ENCODE results near the gene MSANTD3. TPM values are rescaled to one million over a fixed set of nuclear protein-coding genes. Genes with fewer than 3 reads are reported as not detected.

Gene MSANTD3
- total RNA-seq, 1 donor, result 82.9 TPM

- no peak for DNase-seq (ENCODE audit: low read depth)
- no peak overlapping the region for H3K4me3 ChIP-seq (ENCODE audit: low read depth, low read length)
- no peak for TF ChIP-seq CTCF (IDR thresholded peaks at IDR 0.05; ENCODE audit: insufficient read depth, low read depth, low read length)
These were observed 59.7 kb downstream of the MSANTD3 start for GRCh38 chr9:100486479-100487176.

GRCh38 chr9:100488177-100488576 lies 61.2 kb downstream of the MSANTD3 start:
- no peak for TF ChIP-seq CTCF (IDR thresholded peaks at IDR 0.05; ENCODE audit: insufficient read depth, low read depth, low read length)
- no peak overlapping the region for H3K4me3 ChIP-seq (ENCODE audit: low read depth, low read length)
- DNase-seq (ENCODE audit: low read depth), result no peak

- TF ChIP-seq CTCF (IDR thresholded peaks at IDR 0.05; ENCODE audit: insufficient read depth, low read depth, low read length), result no peak
- no peak for DNase-seq (ENCODE audit: low read depth)
- no peak overlapping the region for H3K4me3 ChIP-seq (ENCODE audit: low read depth, low read length)
These were observed 62.9 kb downstream of the MSANTD3 start for GRCh38 chr9:100489836-100490235.

GRCh38 chr9:100492952-100493351 lies 66.0 kb downstream of the MSANTD3 start:
- H3K4me3 ChIP-seq (ENCODE audit: low read depth, low read length), result no peak overlapping the region
- peak; percentile 35 for TF ChIP-seq CTCF (IDR thresholded peaks at IDR 0.05; ENCODE audit: insufficient read depth, low read depth, low read length)
- peak; percentile 22 for DNase-seq (ENCODE audit: low read depth)

GRCh38 chr9:100498592-100498991 lies 71.6 kb downstream of the MSANTD3 start:
- no peak for TF ChIP-seq CTCF (IDR thresholded peaks at IDR 0.05; ENCODE audit: insufficient read depth, low read depth, low read length)
- no peak overlapping the region for H3K4me3 ChIP-seq (ENCODE audit: low read depth, low read length)
- peak; percentile 38 for DNase-seq (ENCODE audit: low read depth)

GRCh38 chr9:100499460-100499859 lies 72.5 kb downstream of the MSANTD3 start:
- DNase-seq (ENCODE audit: low read depth), result no peak
- H3K4me3 ChIP-seq (ENCODE audit: low read depth, low read length), result no peak overlapping the region
- no peak for TF ChIP-seq CTCF (IDR thresholded peaks at IDR 0.05; ENCODE audit: insufficient read depth, low read depth, low read length)

- no peak overlapping the region for H3K4me3 ChIP-seq (ENCODE audit: low read depth, low read length)
- DNase-seq (ENCODE audit: low read depth), result no peak
- TF ChIP-seq CTCF (IDR thresholded peaks at IDR 0.05; ENCODE audit: insufficient read depth, low read depth, low read length), result no peak
These were observed 72.9 kb downstream of the MSANTD3 start for GRCh38 chr9:100499866-100500265.

Measured in fibroblast of villous mesenchyme (primary cell).